HepG2 (cell line): ENCODE results near the gene PAIP2. TPM values are rescaled to one million over a fixed set of nuclear protein-coding genes. Genes with fewer than 3 reads are reported as not detected.
"Not testable (repeated sequence)": the region's sequence is repeated elsewhere in the genome, so short reads cannot be mapped to it uniquely, and the experiment has no call there.

Source experiments
- ATAC-seq: fragments of 200-7000 bp; cut with Tn5 transposase; 3 replicates; pipeline ENCODE4 v1.9.1; 2020; ENCODE audit warnings: mild to moderate bottlenecking, moderate library complexity
- BruUV-seq: library from RNA; stranded (reverse); fragments of 400-500 nt; replicated peaks from 2 replicates; lab custom pipeline; 2021; lab: Mats Ljungman, UMichigan
- CTCF ChIA-PET: fragments of 300-600 bp; formaldehyde crosslinking; extraction: SDS; loops from one replicate; lab custom pipeline; 2021; ENCODE audit warnings: low total read pairs, inconsistent platforms, low intra/inter-chr PET ratio; lab: Yijun Ruan, JAX
- POLR2A ChIA-PET: fragments of 350-600 bp; sonication (Branson Sonifier 250); formaldehyde crosslinking; loops from one replicate; lab custom pipeline; 2020; ENCODE audit warnings: antibody characterized with exemption, inconsistent platforms; lab: Yijun Ruan, JAX
- DNase-seq: peaks from one replicate; pipeline ENCODE4 v3.0.0-alpha.2; 2015; ENCODE audit warnings: low spot score
- FAIRE-seq: peaks from 3 replicates; lab custom pipeline; 2011; peaks lifted over from hg19 to GRCh38; lab: Jason Lieb, UNC
- H2AFZ ChIP-seq: one replicate; pipeline ENCODE4 v1.6.1; 2011; ENCODE audit warnings: low read length, inconsistent platforms
- H3K27ac ChIP-seq: fragments of 300-600 bp; 3 replicates; pipeline ENCODE4 v1.8.0; 2011; ENCODE audit warnings: mixed run types, mild to moderate bottlenecking, mixed read lengths, low read length, inconsistent platforms; ENCODE audit not compliant: insufficient read depth; ENCODE audit errors: extremely low read length
- H3K27me3 ChIP-seq, 2 experiments: fragments of 200-600 bp in 1 of 2; 2 replicates in 1 of 2; 3 replicates in 1 of 2; pipeline versions ENCODE4 v1.6.0 to v1.8.0; 2011; ENCODE audit warnings: low read length in 2 of 2, mild to moderate bottlenecking in 2 of 2, moderate library complexity in 2 of 2, inconsistent platforms in 1 of 2; ENCODE audit not compliant: insufficient read depth in 2 of 2, control insufficient read depth in 1 of 2
- H3K36me3 ChIP-seq, 2 experiments: fragments of 200-600 bp in 1 of 2; replicated peaks in 1 of 2; 2 replicates in 1 of 2; 3 replicates in 1 of 2; pipeline versions ENCODE4 v1.5.1 to v1.8.0; 2011; ENCODE audit warnings: low read length in 2 of 2, inconsistent platforms in 1 of 2; ENCODE audit not compliant: insufficient read depth in 2 of 2, control insufficient read depth in 1 of 2
- H3K4me1 ChIP-seq: 2 replicates; pipeline ENCODE4 v1.5.1; 2012; ENCODE audit warnings: low read length, inconsistent platforms; ENCODE audit not compliant: insufficient read depth
- H3K4me2 ChIP-seq: 2 replicates; pipeline ENCODE4 v1.6.0; 2011; ENCODE audit warnings: low read depth, low read length, inconsistent platforms
- H3K4me3 ChIP-seq, 3 experiments: fragments of 200-600 bp in 1 of 3; sonication (generic), shearing (Covaris generic) in 1 of 3; replicated peaks in 1 of 3; 2 replicates each; pipeline ENCODE4 v1.5.1; 2011 to 2016; ENCODE audit warnings: low read length in 3 of 3, inconsistent platforms in 2 of 3, low read depth in 2 of 3, mild to moderate bottlenecking in 2 of 3, control low read depth in 1 of 3, mixed read lengths in 1 of 3; ENCODE audit not compliant: insufficient read depth in 1 of 3
- H3K79me2 ChIP-seq: one replicate; pipeline ENCODE4 v1.6.1; 2011; ENCODE audit warnings: low read length, inconsistent platforms; ENCODE audit not compliant: insufficient read depth
- H3K9ac ChIP-seq: 2 replicates; pipeline ENCODE4 v1.6.0; 2011; ENCODE audit warnings: mild to moderate bottlenecking, low read depth, low read length, inconsistent platforms; ENCODE audit not compliant: insufficient read depth
- H3K9me3 ChIP-seq: 2 replicates; pipeline ENCODE4 v1.5.1; 2012; ENCODE audit warnings: mild to moderate bottlenecking, low read length
- H4K20me1 ChIP-seq: 2 replicates; pipeline ENCODE4 v1.6.0; 2011; ENCODE audit warnings: inconsistent platforms, mild to moderate bottlenecking, low read length, moderate library complexity; ENCODE audit not compliant: insufficient read depth
- ZNF292 ChIP-seq: sonication (generic); formaldehyde crosslinking; IDR thresholded peaks from 2 replicates; pipeline ENCODE4 v1.8.1; 2022; ENCODE audit warnings: mild to moderate bottlenecking, low read depth, missing genetic modification reagents, borderline replicate concordance
- ZNF317 ChIP-seq: sonication (generic); formaldehyde crosslinking; IDR thresholded peaks from 2 replicates; pipeline ENCODE4 v1.5.0; 2020; ENCODE audit warnings: mild to moderate bottlenecking, missing genetic modification reagents
- WGBS: methylation state at CpG from one replicate; pipeline ENCODE4 v1.1.6; 2017; ENCODE audit warnings: low lambda C conversion rate; 5-methylcytosine and 5-hydroxymethylcytosine counted together
- in situ Hi-C: cut with HindIII; loops from 2 replicates; pipeline ENCODE4 v1.10.0; 2017; ENCODE audit warnings: low pct_unique_long_range_greater_than_20kb; ENCODE audit not compliant: extremely low pct_ligation_motif_present
- intact Hi-C: fragments of 100-400 bp; cut with micrococcal nuclease; formaldehyde crosslinking; loops from one replicate; pipeline ENCODE4 v1.10.0; 2022; ENCODE audit not compliant: unreplicated experiment
- polyA plus RNA-seq, 8 experiments: library from polyadenylated mRNA; depleted of rRNA in 3 of 8; stranded (reverse) in 7 of 8; unstranded in 1 of 8; fragments of >200 nt; fragmentation: Illumina TruSeq in 4 of 8; extraction: Trizol in 4 of 8; gene quantifications; 2 replicates each; pipeline versions ENCODE4 v1.2.1 to v1.2.3, GENCODE V29; 2011 to 2016; ENCODE audit warnings: low read depth in 4 of 8, missing spikeins in 1 of 8, mixed read lengths in 1 of 8; ENCODE audit not compliant: insufficient read depth in 1 of 8
- total RNA-seq, 5 experiments: library from RNA; depleted of rRNA; stranded (reverse); fragments of >200 nt; fragmentation: Illumina TruSeq; extraction: Trizol; gene quantifications; 2 replicates each; pipeline ENCODE4 v1.2.3, GENCODE V29; 2016; ENCODE audit warnings: low read depth in 1 of 5

PAIP2 gene
- total and polyA plus RNA-seq, 2 of the 13 experiments (the other 11 are each of a cell fraction or from before 2014, with no cell fraction given), result 61.5 to 76.3 TPM

DNA sequence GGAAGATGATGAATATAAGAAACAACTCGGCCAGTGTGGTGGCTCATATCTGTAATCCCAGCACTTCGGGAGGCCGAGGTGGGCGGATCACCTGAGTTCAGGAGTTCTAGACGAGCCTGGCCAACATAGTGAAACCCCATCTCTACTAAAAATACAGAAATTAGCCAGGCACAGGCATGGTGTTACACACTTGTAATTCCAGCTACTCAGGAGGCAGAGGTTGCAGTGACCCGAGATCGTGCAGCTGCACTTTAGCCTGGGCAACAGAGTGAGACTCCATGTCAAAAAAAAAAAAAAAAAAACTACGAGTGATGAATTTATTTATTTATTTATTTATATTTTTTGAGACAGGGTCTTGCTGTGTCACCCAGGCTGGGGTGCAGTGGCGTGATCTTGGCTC lies 6.2 kb downstream of the PAIP2 start:
- H2AFZ ChIP-seq, in situ Hi-C loops, H3K4me2 ChIP-seq, H3K27me3 ChIP-seq, DNase-seq, ATAC-seq, intact Hi-C loops, BruUV-seq, H3K27ac ChIP-seq, H3K9ac ChIP-seq, H3K9me3 ChIP-seq, H3K36me3 ChIP-seq, FAIRE-seq, H3K4me3 ChIP-seq, CTCF ChIA-PET: not testable (repeated sequence)
- 95% methylated on average over 9 of the region's 9 CpGs for WGBS
- POLR2A ChIA-PET, result interaction anchor here (0.9 to 1.2 kb wide), 2 partner anchors 9 to 75 kb away, joined by 4 read pairs; no protein-coding TSS in a partner anchor
- peaks cover 95% of the 10 kb centered on the region for H3K79me2 ChIP-seq
- H3K4me1 ChIP-seq, result peaks cover 29% of the 10 kb centered on the region
- H4K20me1 ChIP-seq, result peaks cover 69% of the 10 kb centered on the region

DNA sequence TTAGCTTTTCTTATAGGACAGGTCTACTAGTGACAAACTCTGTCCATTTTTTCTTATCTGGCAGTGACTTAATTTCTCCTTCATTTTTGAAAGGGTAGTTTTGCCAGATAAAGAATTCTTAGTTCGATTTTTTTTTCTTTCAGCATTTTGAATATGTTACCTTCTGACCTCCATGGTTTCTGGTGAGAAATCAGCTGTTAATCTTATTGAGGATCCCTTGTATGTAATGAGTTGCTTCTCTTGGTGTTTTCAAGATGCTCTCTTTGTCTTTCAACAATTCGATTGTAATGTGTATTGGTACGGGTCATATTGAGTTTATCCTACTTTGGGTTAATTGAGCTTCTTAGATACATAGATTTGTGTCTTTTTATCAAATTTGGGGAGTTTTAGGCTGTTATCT lies 12.5 kb downstream of the PAIP2 start:
- Histone ChIP-seq H3K36me3 (peaks cover 3 to 14% of the 10 kb centered on the region in 2 experiments), H4K20me1 (peaks cover 73% of the 10 kb centered on the region), H3K4me2 (no peak overlapping the region), H3K4me3 (no peak overlapping the region), H3K9ac (no peak overlapping the region), H3K9me3 (no peaks in the 10 kb centered on the region), H3K27me3 (no peaks in the 10 kb centered on the region; a peak in 1 of 5 replicates), H2AFZ (no peak overlapping the region), H3K79me2 (peaks cover 92% of the 10 kb centered on the region), H3K27ac (no peak overlapping the region), H3K4me1 (no peaks in the 10 kb centered on the region)
- TF ChIP-seq ZNF292 (CRISPR knock-in tag) (no peak), ZNF317 (CRISPR knock-in tag) (peak; percentile 95)
- intact Hi-C loops (no loop called here), in situ Hi-C loops (no loop called here)
- ChIA-PET POLR2A (no interaction called here), CTCF (no interaction called here)
- no TSS peak for BruUV-seq
- no peak for ATAC-seq
- WGBS, result 95% methylated on average over 3 of the region's 3 CpGs
- FAIRE-seq, result no peak
- no peak for DNase-seq

DNA sequence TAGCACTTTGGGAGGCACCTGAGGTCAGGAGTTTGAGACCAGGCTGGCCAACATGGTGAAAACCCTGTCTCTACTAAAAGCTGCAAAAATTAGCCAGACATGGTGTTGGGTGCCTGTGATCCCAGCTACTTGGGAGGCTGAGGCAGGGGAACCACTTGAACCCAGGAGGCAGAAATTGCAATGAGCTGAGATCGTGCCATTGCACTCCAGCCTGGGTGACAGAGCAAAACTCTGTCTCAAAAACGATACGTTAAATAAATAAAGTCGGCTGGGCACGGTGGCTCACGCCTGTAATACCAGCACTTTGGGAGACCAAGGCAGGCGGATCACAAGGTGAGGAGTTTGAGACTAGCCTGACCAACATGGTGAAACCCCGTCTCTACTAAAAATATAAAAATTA lies 14.2 kb downstream of the PAIP2 start:
- ATAC-seq, in situ Hi-C loops, H3K27me3 ChIP-seq, H3K9me3 ChIP-seq, CTCF ChIA-PET, intact Hi-C loops, DNase-seq, H3K27ac ChIP-seq, H3K4me3 ChIP-seq, H3K9ac ChIP-seq, BruUV-seq, H2AFZ ChIP-seq, FAIRE-seq, H3K4me2 ChIP-seq, H3K4me1 ChIP-seq: not testable (repeated sequence)
- WGBS, result 94% methylated on average over 8 of the region's 8 CpGs
- H3K36me3 ChIP-seq, result peaks cover 3 to 14% of the 10 kb centered on the region in 2 experiments
- POLR2A ChIA-PET, result interaction anchor here (0.7 kb wide), 1 partner anchor 14 kb away, joined by 3 read pairs; no protein-coding TSS in a partner anchor
- H3K79me2 ChIP-seq, result peaks cover 92% of the 10 kb centered on the region
- H4K20me1 ChIP-seq, result peaks cover 73% of the 10 kb centered on the region
